SK-N-MC (cell line): ENCODE data around the gene FAM20C.

Experiments used
- EZH2 ChIP-seq: fragments of 200-600 bp; sonication (generic); IDR thresholded peaks from one replicate; pipeline ENCODE4 v1.6.1; 2017; ENCODE audit warnings: antibody characterized with exemption
- POLR2AphosphoS5 ChIP-seq: IDR thresholded peaks from 2 replicates; pipeline ENCODE4 v1.6.1; 2012; ENCODE audit warnings: mild to moderate bottlenecking, low read depth, low read length, borderline replicate concordance

DNA sequence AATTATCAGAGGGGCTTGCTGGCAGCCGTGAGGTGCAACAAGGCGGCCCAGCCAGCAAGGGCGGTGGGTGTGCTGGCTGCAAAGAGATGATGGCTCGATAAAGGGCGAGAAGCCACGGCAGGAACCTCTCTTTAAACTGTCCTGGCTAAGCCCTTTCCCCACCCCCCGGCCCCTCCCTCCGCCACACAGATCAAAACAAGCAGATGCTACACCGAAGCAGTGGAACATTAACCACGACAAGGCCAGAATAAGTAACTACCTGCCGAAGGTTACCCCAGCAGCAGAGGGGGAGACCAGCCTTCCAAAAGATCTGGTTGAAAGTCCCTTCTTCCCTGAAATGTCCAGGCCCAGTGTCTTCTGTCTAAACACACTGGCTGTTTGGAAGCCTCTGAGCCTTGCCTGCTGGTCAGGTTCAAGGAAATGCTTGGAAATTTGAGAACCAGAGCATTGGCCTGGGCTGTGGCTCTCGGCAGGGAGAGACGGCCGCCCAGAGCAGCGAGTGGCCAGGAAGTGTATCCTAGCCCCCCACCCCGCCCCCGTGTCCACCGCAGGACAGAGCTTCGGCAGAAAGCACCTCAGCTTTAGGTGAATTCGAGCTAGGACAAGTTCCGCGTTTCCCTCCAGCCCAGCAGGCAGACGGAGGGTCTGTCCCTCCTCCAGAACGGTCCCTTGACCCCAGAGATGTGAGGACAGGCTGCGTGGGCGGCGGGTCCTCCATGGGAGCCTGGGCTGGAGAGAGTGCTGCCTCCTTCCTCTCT, 2.1 kb downstream of the FAM20C start:
- TF ChIP-seq EZH2 (no peak), POLR2AphosphoS5 (no peak)
